Spleen (tissue), 7 donors: ENCODE measurements around the gene PARD3B.

Source experiments
- CTCF ChIP-seq, 11 experiments: fragments of 200-600 bp in 7 of 11; fragments of 450-650 bp in 4 of 11; sonication (generic) in 4 of 11; IDR thresholded peaks in 8 of 11; conservative IDR thresholded peaks in 3 of 11; 1 replicate in 7 of 11; 2 replicates in 4 of 11; pipeline versions ENCODE4 v1.4.0 to v1.8.0; 2016 to 2021; ENCODE audit warnings: antibody characterized with exemption in 11 of 11, inconsistent platforms in 4 of 11, mild to moderate bottlenecking in 1 of 11
- POLR2A ChIP-seq, 3 donors: fragments of 450-650 bp; IDR thresholded peaks; one replicate each; pipeline ENCODE4 v1.5.1; 2017; ENCODE audit warnings: antibody characterized with exemption in 3 of 3, mild to moderate bottlenecking in 1 of 3
- POLR2AphosphoS5 ChIP-seq, 3 donors: sonication (generic); formaldehyde crosslinking; IDR thresholded peaks; one replicate each; pipeline ENCODE4 v1.5.1; 2017; ENCODE audit warnings: antibody characterized with exemption in 3 of 3
- donor health status: DM: no; HTN: no; CAD: no; lungs with moderate emphysema.
- donor health status: DM: no; HTN: no; CAD: no.
- donor health status: DM: no; HTN: no; CAD: no.

- TF ChIP-seq CTCF (IDR thresholded peaks at IDR 0.05 in 8 of 11, conservative IDR thresholded peaks at IDR 0.05 in 3 of 11) (no peak), POLR2AphosphoS5 (IDR thresholded peaks at IDR 0.05) (no peak), POLR2A (IDR thresholded peaks at IDR 0.05) (no peak)
Measured at GRCh38 chr2:205609113-205609512, 1063.8 kb downstream of the PARD3B start.
